ENCODE results near the gene PGAP2. TPM values are rescaled to one million over a fixed set of nuclear protein-coding genes. Genes with fewer than 3 reads are reported as not detected.

PGAP2 gene
- total RNA-seq, 1 experiment from 2014 or later: 30.5 TPM

GRCh38 chr11:3840004-3840869 is 31.9 kb downstream of the PGAP2 start:
- H3K9me3 ChIP-seq (ENCODE audit: control insufficient read depth in 1 of 2, insufficient read depth in 1 of 2, low read depth in 1 of 2, low read length in 2 of 2): no peaks in the 10 kb centered on the region
- no peaks in the 10 kb centered on the region for H3K9me2 ChIP-seq (ENCODE audit: insufficient read depth)
- DNase-seq (ENCODE audit: low read depth, low spot score) (no peak), ATAC-seq (peak; percentile 50)
- H3K4me3 ChIP-seq (replicated peaks in 1 of 2; ENCODE audit: low read depth in 1 of 2, low read length in 2 of 2): peak overlapping the region; percentile 67 to 78
- H4K20me1 ChIP-seq (ENCODE audit: insufficient read depth): no peaks in the 10 kb centered on the region
- peaks cover under 1 to 5% of the 10 kb centered on the region in 2 experiments; a peak in 1 of 4 replicates for H3K36me3 ChIP-seq (ENCODE audit: control insufficient read depth in 1 of 2, insufficient read depth in 2 of 2, low read length in 2 of 2)
- intact Hi-C loops (cut with micrococcal nuclease): no loop called here
- peak overlapping the region; percentile 57 for H3K27ac ChIP-seq (ENCODE audit: low read depth, low read length)
- RAD21 ChIA-PET (ENCODE audit: low non-redundant PET in 1 of 2, low total read pairs in 2 of 2, uncharacterized antibody in 2 of 2, unreplicated experiment in 2 of 2): no interaction called here
- H2AFZ ChIP-seq (ENCODE audit: low read depth, low read length, poor library complexity, severe bottlenecking): no peak overlapping the region
- peak overlapping the region; percentile 92 for H3K4me2 ChIP-seq (ENCODE audit: low read length)
- POLR2A ChIA-PET: interaction anchor here (1.8 kb wide), 1 partner anchor 13 kb away, joined by 4 read pairs; no protein-coding TSS in a partner anchor
- CTCF ChIA-PET: interaction anchor here (0.7 to 2.7 kb wide), 7 partner anchors 10 to 233 kb away, joined by 3 to 54 read pairs (median 9); partner anchors contain the start of gene STIM1
- TF ChIP-seq SRF (IDR thresholded peaks at IDR 0.05; ENCODE audit: low read depth) (no peak), TCF7L2 (IDR thresholded peaks at IDR 0.05; ENCODE audit: borderline replicate concordance, extremely low read depth, insufficient read depth, insufficient read length) (no peak), EZH2 (IDR thresholded peaks at IDR 0.05) (no peak), JUND (IDR thresholded peaks at IDR 0.05) (no peak), REST (IDR thresholded peaks at IDR 0.05; ENCODE audit: low read depth) (no peak), SP1 (IDR thresholded peaks at IDR 0.05; ENCODE audit: low read depth) (no peak), CTCF (IDR thresholded peaks at IDR 0.05 in 2 of 3, conservative IDR thresholded peaks at IDR 0.05 in 1 of 3; ENCODE audit: borderline replicate concordance in 1 of 3, insufficient read depth in 1 of 3, low read depth in 2 of 3, low read length in 2 of 3) (no peak), EGR1 (IDR thresholded peaks at IDR 0.05; ENCODE audit: low read depth) (no peak), ATF3 (IDR thresholded peaks at IDR 0.05) (no peak), ZNF274 (IDR thresholded peaks at IDR 0.05; ENCODE audit: low read depth, low read length) (no peak), RAD21 (IDR thresholded peaks at IDR 0.05; ENCODE audit: low read depth) (no peak), EZH2phosphoT487 (IDR thresholded peaks at IDR 0.05; ENCODE audit: borderline replicate concordance) (no peak)
- no peaks in the 10 kb centered on the region for H3K27me3 ChIP-seq (ENCODE audit: insufficient read depth, low read length)
- H3K4me1 ChIP-seq (ENCODE audit: control insufficient read depth in 1 of 2, insufficient read depth in 2 of 2, low read length in 2 of 2): peaks cover 11 to 34% of the 10 kb centered on the region in 2 experiments
- H3K9ac ChIP-seq (ENCODE audit: low read length): peak overlapping the region; percentile 83
- peaks cover 51% of the 10 kb centered on the region for H3K79me2 ChIP-seq (ENCODE audit: insufficient read depth, low read length)
- no TSS peak for BruUV-seq (replicated peaks)

Measured in HCT116 (cell line).